Hippocampal formation (tissue), 2 donors: ENCODE data around the gene NAA80.

Experiments used
- DNase-seq, 2 donors: peaks; one replicate each; lab custom pipeline; 2025; lab: John Stamatoyannopoulos, UW

The NAA80 gene, protein sequence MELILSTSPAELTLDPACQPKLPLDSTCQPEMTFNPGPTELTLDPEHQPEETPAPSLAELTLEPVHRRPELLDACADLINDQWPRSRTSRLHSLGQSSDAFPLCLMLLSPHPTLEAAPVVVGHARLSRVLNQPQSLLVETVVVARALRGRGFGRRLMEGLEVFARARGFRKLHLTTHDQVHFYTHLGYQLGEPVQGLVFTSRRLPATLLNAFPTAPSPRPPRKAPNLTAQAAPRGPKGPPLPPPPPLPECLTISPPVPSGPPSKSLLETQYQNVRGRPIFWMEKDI

DNA sequence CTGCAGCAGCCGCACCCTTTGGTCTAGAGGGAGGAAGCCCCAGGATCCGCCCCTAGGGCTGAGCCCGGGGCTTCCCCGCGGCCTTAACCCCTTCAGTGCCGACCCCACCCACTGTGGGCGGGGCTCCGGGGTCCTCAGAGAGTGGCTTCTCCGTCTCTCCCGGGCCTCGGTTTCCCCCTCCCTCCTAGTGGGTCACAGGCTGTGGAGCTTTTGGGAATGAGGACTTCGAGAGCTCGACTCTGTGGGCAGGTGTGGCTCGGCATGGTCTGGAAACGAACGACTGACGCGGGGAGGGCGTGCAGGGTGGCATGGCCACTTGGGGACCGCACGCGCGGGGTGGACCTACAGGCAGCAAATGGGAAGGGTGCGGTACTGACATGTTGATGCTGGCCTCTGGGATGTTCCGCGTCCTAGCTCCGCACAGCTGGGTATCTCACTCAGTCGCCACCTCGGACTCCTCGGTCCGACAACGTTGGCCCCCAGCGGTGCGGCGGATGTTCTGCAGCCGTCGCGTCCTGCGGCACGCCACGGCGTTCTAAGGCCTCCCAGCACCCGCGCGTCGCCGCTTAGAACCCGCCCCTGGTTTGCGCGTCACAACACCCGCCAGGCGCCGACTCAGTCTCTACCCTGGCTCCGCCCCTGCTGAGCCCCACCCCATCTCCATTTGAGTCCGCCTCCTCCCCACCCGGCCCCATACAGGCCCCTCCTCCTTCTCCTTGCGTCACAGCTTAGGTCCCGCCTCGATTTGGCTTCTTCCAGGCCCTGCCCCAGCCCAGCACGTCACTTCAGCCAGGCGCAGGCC is at the start of gene NAA80, which contains the start of gene HYAL3:
Gene NAA80 (minus strand): TSS at position 570 of the 802 bp plus-strand sequence. CDS start 1,942 bp downstream, outside the sequence.
Gene HYAL3 (minus strand): TSS at position 570 of the 802 bp plus-strand sequence. CDS start 3,803 bp downstream, outside the sequence.
- peak; percentile 99 to 100 for DNase-seq

DNA sequence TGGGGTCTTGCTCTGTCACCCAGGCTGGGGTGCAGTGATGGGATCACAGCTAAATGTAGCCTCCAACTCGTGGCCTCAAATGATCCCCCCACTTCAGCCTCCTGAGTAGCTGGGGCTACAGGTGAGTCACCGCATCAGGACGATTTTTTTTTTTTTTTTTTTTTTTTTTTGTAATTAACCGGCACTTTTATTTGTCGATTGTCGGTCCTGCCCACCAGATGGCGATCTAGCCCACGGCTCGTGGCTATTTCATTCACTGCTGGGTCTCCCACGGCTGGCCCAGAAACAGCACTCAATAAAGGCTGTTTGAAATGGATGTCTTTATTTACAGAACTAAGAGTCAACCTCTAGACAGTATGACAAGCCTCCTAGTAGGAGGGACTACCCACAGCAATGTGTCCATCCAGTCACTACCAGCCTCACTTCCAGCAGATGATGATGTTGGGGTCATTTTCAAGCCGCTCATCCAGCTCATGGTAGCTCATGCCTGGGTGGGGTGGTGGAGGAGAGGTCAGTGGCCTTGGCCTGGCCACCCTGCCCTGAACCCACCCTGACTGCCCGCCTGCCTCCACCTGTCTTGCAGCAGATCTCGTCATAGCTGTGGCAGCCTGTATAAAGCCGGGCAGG is 48.1 kb upstream of the NAA80 start:
- peak; percentile 44 to 51 for DNase-seq

DNA sequence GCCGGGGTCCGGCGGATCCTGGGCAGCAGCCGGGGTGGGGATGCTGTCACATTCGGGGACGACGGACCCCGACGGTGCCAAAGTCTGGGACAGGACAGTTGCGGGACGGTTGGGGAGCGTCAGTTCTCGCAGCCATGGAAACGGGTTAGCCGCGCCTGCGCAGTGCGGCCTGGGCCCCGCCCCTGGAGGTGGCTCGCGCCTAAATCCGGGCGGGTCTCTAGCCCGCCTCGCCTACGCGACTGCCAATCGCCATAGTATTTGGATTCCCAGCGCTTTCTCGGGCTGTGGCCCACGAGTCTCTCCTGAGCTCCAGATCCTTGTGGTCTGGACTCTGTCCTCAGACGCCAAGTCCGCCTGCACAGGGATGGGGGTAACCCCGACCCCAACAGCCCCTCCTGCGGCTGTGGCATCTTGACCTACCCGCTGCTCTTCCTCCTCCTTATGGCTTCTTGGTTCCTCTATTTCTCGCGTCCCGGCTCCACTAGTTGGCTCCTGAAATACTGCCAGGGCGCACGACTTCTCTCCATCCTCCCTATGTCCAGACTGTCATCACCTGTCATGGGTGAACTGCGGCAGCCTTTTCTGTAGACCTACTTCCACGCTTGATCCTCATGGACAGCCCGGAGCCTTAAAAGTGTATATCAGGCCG is 46.5 kb upstream of the NAA80 start, which contains the start of gene ZMYND10:
Gene ZMYND10 (minus strand): TSS at position 147 of the 649 bp plus-strand sequence. CDS start 153 bp downstream, outside the sequence.
- no peak for DNase-seq

DNA sequence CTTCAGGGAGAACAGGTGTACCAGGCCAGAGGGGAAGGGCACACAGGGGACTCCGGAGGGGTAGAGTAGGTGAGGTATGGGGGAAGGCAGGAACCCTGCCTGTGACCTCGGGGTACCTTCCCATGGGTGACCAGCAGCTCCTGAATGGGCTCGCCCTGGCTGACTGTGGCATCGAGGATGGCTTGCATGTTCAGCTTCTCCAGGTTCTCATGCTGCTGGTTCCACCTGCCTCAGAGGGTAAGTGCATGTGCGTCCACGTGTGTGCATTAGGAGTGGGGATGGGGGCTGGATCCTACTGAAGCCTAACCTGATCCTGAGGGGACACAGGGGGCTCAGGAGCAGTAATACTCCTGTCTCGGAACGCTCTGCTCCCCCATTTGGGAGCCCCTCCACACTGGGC is 45.8 kb upstream of the NAA80 start:
- no peak for DNase-seq

DNA sequence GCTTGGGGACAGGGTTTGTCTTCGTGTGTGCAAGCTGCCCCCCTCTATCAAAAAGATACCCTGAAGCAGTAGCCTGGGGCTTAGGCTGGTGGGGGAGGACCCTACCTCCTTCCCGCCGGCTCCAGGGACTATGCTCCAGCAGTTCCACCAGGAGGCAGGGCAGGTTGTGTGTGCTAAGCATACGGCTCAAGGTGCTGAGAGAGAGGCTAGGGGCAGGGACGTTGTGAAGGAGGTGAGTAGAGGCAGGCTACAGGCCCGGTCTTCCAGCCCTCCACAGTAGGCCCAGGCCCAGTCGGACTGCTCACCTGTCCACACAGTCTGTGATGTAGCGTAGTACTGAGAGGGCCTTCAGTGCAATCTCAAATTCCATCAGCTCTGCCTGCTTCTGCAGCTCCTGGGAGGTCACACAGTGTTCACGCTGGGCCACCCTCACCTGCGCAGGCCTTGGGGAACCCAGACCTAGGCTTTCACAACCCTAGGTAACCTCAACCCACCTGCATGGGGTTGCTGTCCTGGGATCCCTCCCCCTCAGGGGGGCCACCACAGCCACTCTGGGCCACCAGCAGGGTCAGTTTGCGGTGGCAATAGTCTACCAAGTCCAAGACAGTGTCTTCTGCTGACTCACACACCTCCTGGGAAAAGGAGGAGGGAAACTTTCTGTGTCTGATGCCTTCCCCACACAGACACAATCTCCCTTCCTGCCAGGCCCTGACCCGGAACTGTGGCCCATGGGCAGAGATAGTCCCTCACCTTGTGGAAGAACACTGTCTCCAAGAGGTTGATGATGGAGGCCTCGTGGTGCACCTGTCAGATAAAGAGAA is 43.8 kb upstream of the NAA80 start:
- no peak for DNase-seq

DNA sequence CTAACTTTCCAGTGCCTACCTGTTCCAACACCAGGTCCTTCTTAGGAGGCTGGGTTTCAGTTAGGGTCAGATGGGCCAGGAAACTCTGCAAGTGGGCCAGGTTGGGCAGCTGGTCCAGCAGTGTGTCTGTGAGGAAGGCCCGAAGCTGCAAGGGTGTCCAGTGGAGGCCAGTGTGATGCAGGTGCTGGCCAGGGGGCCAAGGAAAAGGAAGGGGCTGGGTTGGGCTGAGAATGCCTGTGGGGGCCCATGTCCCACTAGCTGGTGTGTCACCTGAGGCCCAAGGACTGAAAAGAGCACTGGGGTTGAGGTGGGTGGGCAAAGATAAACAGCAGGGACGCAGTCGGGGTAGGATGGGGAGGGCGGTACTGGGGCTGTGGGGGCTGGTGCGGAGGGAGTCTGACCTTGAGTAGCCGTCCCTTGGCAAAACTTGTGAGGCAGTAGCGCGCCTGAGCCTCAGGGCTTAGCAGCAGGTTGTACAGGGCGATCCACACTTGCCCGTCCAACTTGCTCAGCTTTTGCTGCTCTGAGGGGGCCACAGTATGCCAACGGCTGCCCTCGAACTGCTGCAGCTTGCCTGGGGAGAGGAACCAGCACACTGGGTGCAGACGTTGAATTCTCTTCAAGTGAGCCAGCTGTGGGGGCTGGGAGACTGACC is 42.9 kb upstream of the NAA80 start:
- no peak for DNase-seq

DNA sequence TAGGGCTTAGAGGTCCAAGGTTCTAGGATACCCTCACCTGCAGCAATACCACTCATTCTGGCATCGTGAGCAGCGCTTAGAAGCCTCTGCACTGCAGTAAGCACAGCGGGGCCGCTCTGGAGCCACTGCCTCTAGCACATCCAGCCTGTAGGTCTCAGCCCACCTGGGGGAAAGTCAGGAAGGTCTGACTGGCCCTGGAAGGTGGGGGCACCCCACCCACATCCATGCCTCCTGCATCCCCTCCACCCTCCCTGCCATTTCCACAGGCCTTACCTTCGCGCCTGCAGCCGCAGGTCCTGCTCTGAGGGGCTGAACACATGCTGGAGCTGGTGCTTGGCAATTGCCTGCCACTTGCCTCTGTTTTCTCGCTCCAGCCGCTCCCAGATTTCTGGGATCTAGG is 42.3 kb upstream of the NAA80 start:
- no peak for DNase-seq

DNA sequence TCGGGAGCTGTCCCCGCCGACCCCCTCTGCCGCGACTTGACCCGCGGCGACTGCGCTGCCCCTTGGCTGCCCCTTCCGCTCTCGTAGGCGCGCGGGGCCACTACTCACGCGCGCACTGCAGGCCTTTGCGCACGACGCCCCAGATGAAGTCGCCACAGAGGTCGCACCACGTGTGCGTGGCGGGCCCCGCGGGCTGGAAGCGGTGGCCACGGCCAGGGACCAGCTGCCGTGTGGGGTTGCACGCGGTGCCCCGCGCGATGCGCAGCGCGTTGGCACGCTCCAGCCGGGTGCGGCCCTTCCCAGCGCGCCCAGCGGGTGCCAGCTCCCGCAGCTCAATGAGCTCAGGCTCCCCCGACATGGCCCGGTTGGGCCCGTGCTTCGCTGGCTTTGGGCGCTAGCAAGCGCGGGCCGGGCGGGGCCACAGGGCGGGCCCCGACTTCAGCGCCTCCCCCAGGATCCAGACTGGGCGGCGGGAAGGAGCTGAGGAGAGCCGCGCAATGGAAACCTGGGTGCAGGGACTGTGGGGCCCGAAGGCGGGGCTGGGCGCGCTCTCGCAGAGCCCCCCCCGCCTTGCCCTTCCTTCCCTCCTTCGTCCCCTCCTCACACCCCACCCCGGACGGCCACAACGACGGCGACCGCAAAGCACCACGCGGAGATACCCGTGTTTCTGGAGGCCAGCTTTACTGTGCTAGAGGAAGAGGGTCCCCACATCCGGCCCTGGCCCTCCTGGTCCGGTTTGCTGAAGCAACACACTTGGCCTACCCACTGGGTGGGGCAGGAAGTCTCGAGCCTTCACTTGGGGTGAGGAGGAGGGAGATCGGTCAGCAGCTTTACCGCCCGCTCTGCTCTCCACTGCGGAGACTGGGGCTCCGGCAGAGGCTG is 41.5 kb upstream of the NAA80 start, which contains the start of gene RASSF1:
Gene RASSF1 (minus strand): TSS at position 389 of the 882 bp plus-strand sequence. CDS start 31 bp downstream, at position 358.
- peak in 1 of 2 donors; percentile 25 for DNase-seq

DNA sequence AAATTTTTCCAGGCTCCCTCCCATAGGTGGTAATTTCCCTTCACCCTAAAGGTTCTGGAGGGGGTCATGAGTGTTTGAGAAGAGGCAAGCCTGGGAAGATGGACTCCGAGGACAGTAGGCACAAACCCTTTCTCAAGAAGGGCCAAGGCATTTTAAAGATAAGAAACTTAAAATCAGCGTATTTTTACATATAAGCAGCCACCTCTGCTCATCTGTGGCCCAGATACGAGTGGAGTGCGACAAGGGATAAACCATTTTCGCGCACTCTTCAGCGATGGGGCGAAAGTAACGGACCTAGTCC is 40.9 kb upstream of the NAA80 start:
- DNase-seq, result no peak

DNA sequence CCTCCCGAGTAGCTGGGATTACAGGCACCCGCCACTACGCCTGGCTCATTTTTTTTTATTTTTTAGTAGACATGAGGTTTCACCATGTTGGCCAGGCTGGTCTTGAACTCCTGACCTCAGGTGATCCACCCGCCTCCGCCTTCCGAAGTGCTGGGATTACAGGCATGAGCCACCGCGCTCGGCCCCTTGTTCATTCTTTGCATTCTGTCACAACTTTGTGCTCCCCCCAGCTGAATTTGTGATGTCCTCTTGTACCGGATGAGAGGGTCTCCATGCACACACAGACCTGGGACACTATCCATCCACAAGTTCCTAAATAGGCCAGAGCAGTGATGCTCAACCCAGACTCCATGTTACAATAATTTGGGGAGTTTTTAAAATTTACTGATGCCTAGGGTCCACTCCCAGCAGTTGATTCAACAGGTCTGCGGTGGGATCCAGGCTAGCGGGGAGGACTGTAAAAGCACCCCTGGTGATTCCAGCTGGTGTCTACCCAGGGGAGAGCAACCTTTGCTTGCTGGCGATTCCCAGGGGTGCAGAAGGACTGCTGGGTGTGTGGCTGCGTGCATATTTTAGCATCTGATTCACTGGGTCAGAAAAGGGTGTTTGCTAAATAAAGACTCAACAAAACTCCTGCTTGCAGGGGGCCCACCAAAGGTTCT is 40.4 kb upstream of the NAA80 start:
- no peak for DNase-seq

DNA sequence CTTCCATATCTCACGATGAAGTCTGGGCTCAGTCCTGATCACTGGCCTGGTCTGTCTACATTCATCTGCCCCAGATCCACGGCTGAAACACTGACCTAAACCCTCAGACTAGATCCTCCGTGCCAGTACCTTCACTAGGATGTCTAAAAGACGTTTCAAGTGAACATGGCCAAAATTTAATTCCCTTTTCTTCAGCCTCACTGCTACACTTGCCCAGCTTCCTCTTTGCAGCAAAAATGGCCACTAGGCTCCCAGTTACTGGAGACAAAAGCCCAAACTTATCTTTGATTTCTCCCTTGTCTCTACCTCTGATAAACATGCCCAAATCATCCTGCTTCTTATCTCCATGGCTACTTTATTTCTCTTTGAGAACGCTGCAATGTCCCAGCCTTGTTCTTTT is 39.8 kb upstream of the NAA80 start:
- DNase-seq, result no peak

DNA sequence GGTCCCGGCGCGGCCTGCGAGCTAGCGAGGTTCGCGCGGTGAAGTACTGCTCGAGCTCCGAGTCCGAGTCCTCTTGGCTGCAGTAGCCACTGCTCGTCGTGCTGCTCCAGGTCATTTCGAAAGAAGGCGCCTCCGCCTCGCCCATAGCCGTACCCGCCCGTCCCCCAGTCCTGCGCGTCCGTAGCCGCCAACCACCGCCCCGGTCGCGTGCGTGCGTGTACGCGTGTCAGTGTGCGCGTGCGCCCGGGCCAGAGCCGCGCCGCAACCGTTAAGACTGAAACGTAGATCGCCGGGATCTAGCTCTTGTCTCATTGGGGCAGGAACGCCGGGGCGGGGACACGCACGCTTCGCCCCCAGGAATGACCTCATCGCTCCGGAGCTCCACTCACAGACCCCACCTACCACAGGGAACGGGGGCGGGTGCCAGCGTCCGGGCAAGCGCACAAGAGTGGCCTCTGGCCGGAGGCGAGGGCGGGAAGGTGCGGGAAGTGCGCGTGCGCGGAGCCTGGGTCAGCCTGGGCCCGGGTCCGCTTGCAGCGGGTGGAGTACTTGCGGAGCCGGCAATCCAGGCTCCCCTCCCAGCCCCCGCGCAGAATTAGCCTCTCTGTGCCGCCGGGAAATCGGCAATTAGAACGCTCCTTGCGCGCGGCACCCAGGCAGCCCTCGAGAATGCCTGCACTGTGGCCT is 38.1 kb upstream of the NAA80 start:
- DNase-seq, result peak; percentile 94 to 97

DNA sequence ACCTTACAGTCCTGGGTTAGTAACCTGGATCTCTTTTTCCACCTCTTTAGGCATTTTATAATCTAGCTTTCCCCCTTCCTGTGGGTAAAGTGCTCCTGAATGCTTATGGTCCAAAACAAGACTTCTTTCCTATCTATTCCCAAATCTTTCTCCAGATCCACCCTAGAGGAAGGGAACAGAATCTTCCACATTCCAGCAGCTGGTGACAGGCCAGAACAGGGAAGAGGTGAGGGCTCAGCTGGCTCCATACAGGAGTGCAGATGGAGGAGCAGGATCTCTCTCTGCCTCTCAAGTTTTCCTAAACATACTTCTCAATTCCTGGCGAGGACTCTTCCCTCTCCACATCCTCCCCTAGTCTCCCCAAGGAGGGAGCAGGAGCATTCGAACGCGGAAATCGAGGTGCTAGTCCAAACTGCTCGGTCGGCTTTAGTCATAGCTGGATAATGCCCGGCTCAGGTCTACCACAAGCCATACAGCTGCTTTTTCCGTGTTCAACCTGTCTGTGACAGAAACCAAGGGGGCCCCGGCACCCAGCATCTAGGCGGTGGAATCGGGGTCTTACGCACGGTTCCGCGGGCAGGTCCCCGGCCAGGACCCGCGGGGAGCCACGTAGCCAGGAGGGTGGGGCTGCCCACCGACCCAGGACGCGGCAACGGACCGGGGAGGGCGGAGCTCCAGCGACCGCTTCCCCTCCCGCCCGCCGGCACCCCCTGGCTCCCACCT is 37.4 kb upstream of the NAA80 start:
- DNase-seq, result no peak

DNA sequence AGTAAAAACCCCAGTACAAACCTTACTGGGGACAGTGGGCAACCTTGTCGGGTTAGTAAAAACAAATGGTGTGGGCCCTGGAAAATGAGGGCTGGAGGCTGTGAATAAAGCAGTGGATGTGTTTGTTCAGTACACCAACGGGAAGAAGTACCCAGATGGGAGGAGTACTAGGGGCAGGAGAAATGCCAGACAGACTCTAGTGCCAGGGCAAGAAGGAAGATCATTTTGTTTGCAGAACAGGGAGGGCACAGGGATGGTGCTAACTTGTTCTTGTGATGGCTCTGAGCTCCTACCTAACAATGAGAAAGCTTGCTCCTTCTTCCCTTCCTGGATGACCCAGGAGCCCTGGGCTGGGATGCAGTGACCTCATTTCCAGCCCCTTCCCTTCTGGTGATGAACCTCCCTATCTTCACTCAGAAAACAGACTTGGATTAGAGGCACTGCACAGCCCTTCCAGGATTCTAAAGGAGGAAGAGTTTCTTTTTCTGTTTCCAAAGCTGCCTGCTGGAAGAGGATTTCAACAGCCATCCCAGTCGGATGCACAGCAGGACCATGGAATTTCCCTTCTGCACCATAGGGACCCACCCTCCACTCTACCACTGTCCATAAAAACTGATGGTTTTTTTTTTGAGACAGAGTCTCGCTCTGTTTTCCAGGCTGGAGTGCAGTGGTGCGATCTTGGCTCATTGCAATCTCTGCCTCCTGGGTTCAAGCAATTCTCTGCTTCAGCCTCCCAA is 35.3 kb upstream of the NAA80 start:
- no peak for DNase-seq

DNA sequence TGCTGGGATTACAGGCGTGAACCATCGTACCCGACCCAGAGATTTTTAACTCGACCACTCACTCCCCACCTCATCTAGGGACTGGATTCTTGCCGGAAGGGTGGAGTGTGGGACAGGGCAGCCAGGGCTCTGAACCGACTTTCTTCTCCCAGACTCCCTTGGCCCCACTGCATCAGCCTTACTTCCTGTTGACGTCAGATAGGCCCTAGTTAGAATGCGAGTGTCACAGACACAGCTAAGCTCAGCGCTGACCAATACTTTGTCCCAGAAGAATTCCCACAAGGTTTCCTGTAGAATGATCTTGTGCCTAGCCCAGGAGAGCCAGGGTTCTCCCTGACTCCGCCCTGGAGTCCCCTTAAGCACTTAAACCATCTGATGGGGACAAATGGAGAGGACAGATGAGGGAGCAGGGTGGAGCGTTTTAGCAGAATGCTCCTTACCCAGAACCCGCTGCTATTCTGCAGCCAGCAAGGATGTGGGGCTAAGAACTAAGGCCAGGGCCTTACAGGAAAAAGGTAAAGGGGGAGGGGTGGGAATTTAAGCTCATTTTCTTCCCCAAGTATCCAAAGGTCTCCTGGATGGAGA is 34.6 kb upstream of the NAA80 start:
- DNase-seq, result no peak

DNA sequence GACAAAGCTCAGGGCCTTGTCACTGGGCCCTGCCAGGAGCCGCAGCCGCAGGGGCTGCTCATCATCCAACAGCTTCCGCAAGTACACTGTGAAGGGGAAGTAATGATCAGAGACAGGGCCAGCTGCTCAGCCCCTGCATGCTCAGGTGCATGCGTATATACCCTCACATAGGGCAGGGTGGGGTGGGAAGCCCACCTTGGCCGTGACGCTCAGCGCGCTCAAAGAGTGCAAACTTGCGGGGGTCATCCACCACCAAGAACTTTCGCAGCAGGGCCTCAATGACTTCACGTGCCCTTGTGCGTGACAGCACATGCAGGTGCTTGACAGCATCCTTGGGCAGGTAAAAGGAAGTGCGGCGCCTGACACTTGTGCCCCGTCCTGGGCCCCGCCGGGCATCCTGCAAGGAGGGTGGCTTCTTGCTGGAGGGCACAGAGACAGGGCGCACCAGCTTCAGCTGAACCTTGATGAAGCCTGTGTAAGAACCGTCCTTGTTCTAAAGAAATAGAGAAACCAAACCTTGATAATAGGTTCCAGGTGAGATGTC is 32.2 kb upstream of the NAA80 start:
- no peak for DNase-seq
